Activated CD8-positive, alpha-beta T cell treated with anti-CD3 and anti-CD28 coated beads for 36 hours (primary cell): ENCODE data around the gene TPRG1. TPM values are rescaled to one million over a fixed set of nuclear protein-coding genes. Genes with fewer than 3 reads are reported as not detected.

Source experiments
- ATAC-seq: fragments of 200-7000 bp; cut with Tn5 transposase; one replicate; pipeline ENCODE4 v1.10.0; 2021; ENCODE audit warnings: mild to moderate bottlenecking, moderate library complexity
- CTCF ChIA-PET: fragments of 350-600 bp; sonication (Branson Sonifier 250); formaldehyde crosslinking; loops from one replicate; lab custom pipeline; 2021; ENCODE audit warnings: antibody characterized with exemption; lab: Charles Lee
- POLR2A ChIA-PET: fragments of 350-600 bp; sonication (Branson Sonifier 250); formaldehyde crosslinking; loops from one replicate; lab custom pipeline; 2021; ENCODE audit warnings: antibody characterized with exemption; lab: Charles Lee
- DNase-seq: peaks from one replicate; pipeline ENCODE4 v3.0.0-alpha.2; 2020
- H3K27ac Mint-ChIP-seq: one replicate; pipeline ENCODE4 v1.8.0; 2021; ENCODE audit warnings: mild to moderate bottlenecking, mixed read lengths
- H3K27me3 Mint-ChIP-seq: one replicate; pipeline ENCODE4 v1.8.0; 2021; ENCODE audit warnings: mixed read lengths
- H3K36me3 Mint-ChIP-seq: one replicate; pipeline ENCODE4 v1.8.0; 2021; ENCODE audit warnings: low read depth, mixed read lengths
- H3K4me1 Mint-ChIP-seq: one replicate; pipeline ENCODE4 v1.8.0; 2021; ENCODE audit warnings: low read depth, mixed read lengths
- H3K4me3 Mint-ChIP-seq: one replicate; pipeline ENCODE4 v1.8.0; 2021; ENCODE audit warnings: mild to moderate bottlenecking, moderate library complexity, mixed read lengths
- H3K9me3 Mint-ChIP-seq: one replicate; pipeline ENCODE4 v1.8.0; 2021; ENCODE audit warnings: mixed read lengths
- CTCF ChIP-seq: fragments of 200-600 bp; IDR thresholded peaks from one replicate; pipeline ENCODE4 v1.8.0; 2022; ENCODE audit warnings: antibody characterized with exemption, mild to moderate bottlenecking
- intact Hi-C: fragments of 100-400 bp; cut with micrococcal nuclease; formaldehyde crosslinking; loops from one replicate; pipeline ENCODE4 v1.10.0; 2022
- total RNA-seq, 2 experiments: library from RNA; stranded (reverse); gene quantifications; one replicate each; pipeline ENCODE4 v1.2.3, GENCODE V29; 2021

Gene TPRG1
- total RNA-seq, 2 experiments from 2014 or later = 2.5 to 3.0 TPM

DNA sequence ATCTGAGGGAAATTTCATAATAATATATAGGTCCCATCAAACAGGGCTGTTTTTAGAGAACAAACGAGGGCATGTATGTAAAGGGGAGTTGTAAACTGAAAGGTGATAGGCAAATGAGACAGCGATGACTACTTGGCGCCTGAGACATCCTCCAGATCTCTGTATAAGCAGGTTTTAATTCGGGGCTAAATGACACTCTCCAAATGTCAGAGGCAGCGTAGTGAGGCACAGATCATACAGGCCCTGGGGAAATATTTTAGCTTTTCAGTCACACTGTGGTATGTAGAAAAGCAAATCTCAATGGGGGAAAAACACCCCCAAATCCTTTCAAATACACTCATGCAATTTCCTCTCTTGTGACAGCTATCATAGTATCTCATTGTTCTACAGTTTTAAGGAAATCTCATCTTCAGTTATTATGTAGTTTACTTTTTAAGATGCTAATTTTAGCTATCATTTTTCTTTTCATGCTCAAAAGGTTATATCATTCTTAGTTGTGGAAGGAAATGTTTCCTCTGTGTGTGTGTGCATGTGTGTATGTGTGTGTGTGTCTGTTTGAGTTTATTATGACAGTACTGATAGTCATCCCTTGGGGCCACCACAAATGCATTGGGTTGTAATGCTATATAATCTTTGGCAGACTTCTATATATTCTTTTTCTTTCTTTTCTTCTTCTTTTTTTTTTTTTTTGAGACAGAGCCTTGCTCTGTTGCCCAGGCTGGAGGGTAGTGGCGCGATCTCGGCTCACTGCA, 1.1 kb downstream of the TPRG1 start:
- intact Hi-C loops = no loop called here
- Mint-ChIP-seq H3K36me3 (no peaks in the 10 kb centered on the region), H3K27ac (peak overlapping the region; percentile 11), H3K27me3 (no peaks in the 10 kb centered on the region), H3K4me3 (no peak overlapping the region), H3K4me1 (peaks cover 15% of the 10 kb centered on the region), H3K9me3 (no peaks in the 10 kb centered on the region)
- ChIA-PET POLR2A (no interaction called here), CTCF (no interaction called here)
- ATAC-seq (peak; percentile 85), DNase-seq (peak; percentile 18)
- TF ChIP-seq CTCF = no peak

DNA sequence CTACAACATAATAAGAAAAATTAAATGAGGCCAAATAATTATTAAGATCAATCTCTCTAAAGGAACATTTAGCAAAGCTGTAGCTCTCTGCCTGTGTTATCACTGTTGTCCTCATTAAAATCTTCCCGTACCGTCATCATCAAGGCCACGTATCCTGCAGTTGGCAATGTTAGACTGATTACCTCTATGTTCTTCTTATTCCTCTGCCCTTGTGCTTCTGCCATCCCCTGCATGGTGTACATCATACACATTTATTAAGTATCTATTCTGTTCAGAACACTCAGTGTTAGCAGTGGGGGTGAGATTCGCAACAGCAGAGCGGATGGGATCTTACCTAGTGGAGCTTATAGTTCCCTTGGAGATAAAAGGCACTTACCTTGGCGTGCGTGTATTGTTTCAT, 12.8 kb downstream of the TPRG1 start:
- ChIA-PET CTCF (interaction anchor here (1.3 kb wide), 1 partner anchor 14 kb away, joined by 4 read pairs; no protein-coding TSS in a partner anchor), POLR2A (interaction anchor here (1.0 kb wide), 1 partner anchor 420 kb away, joined by 3 read pairs; no protein-coding TSS in a partner anchor)
- Mint-ChIP-seq H3K9me3 (peaks cover 23% of the 10 kb centered on the region), H3K4me1 (no peaks in the 10 kb centered on the region), H3K27me3 (no peaks in the 10 kb centered on the region), H3K36me3 (peaks cover 8% of the 10 kb centered on the region), H3K27ac (no peak overlapping the region), H3K4me3 (no peak overlapping the region)
- intact Hi-C loops = no loop called here
- ATAC-seq (no peak), DNase-seq (no peak)
- TF ChIP-seq CTCF = no peak

GRCh38 chr3:189186101-189186500, 14.3 kb downstream of the TPRG1 start:
- Mint-ChIP-seq H3K4me1 (no peaks in the 10 kb centered on the region), H3K36me3 (peaks cover 7% of the 10 kb centered on the region), H3K4me3 (no peak overlapping the region), H3K9me3 (peaks cover 21% of the 10 kb centered on the region), H3K27me3 (no peaks in the 10 kb centered on the region), H3K27ac (no peak overlapping the region)
- ATAC-seq (no peak), DNase-seq (no peak)
- intact Hi-C loops = no loop called here
- ChIA-PET CTCF (no interaction called here), POLR2A (interaction anchor here (0.7 kb wide), 1 partner anchor 115 kb away, joined by 3 read pairs; no protein-coding TSS in a partner anchor)
- TF ChIP-seq CTCF = no peak

- Mint-ChIP-seq H3K9me3 (peaks cover 24% of the 10 kb centered on the region), H3K27ac (no peak overlapping the region), H3K36me3 (no peaks in the 10 kb centered on the region), H3K4me3 (no peak overlapping the region), H3K4me1 (no peaks in the 10 kb centered on the region), H3K27me3 (no peaks in the 10 kb centered on the region)
- no peak for DNase-seq
- CTCF ChIA-PET = no interaction called here
- ATAC-seq = no peak
- POLR2A ChIA-PET = no interaction called here
- no peak for TF ChIP-seq CTCF
- intact Hi-C loops = no loop called here
Observed at GRCh38 chr3:189188466-189188865, 16.7 kb downstream of the TPRG1 start.

GRCh38 chr3:189192725-189193124, 21.0 kb downstream of the TPRG1 start:
- DNase-seq (no peak), ATAC-seq (no peak)
- intact Hi-C loops = no loop called here
- TF ChIP-seq CTCF = no peak
- H3K27me3 Mint-ChIP-seq = no peaks in the 10 kb centered on the region
- H3K27ac Mint-ChIP-seq = no peak overlapping the region
- no peaks in the 10 kb centered on the region for H3K36me3 Mint-ChIP-seq
- peaks cover 33% of the 10 kb centered on the region for H3K9me3 Mint-ChIP-seq
- H3K4me1 Mint-ChIP-seq = no peaks in the 10 kb centered on the region
- CTCF ChIA-PET = no interaction called here
- no peak overlapping the region for H3K4me3 Mint-ChIP-seq
- POLR2A ChIA-PET = interaction anchor here (1.0 kb wide), 1 partner anchor 14 kb away, joined by 4 read pairs; no protein-coding TSS in a partner anchor
